GM21526 (cell line): ENCODE measurements around the gene SCGB1C2.

Experiments
- ATAC-seq: cut with Tn5 transposase; IDR thresholded peaks from one replicate; pipeline ENCODE4 v1.9.1; 2021; ENCODE audit warnings: moderate library complexity; ENCODE audit not compliant: unreplicated experiment, low FRiP score

The SCGB1C2 gene

DNA sequence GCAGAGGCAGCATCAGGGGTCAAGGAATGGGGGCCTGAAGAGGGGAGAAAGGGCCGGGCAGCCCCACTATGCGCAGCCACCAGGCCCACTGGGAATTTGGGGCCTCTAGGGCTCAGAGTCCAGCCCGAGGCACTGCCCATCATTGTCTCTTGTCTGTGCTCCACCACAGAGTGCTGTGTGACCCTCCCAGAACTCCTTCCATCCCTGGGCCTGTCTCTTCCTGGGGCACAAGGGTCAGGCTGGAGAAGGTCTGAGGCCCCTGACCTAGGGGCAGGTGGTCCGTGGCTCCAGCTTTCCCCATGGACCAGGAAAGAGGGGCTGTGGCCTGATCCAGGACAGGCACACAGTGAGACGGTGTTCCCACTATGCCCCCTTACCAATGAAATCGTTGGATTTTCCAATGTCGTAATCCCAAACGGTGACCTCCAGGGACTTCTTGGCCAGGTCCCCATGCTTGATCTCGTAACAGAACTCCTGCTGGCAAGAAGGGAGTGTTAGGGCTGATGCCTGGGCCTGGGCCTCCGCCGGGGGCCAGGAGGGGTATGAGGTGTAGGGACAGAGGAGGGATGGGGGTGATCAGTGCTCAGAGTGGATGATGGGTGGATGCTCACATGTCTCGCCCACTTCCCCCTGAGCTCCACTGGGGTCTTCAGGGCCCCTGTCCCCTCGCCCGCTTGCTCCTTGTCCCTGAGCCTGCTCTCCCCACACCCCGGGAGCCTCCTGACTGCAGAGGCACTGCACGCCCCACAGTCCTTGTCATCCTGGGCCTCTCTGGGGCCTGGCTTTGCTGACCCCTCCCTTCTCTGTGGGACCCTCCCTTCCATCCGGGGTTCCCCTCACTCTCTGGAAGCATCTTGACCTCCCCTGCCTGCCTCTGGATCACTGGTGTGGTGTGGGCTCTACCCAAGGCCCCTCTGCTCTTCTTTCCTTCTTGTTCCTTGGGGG is 10.7 kb downstream of the SCGB1C2 start:
- no peak for ATAC-seq

GRCh38 chr17:148757-149156 is 11.4 kb downstream of the SCGB1C2 start:
- ATAC-seq, result no peak

GRCh38 chr17:149231-149630 is 11.9 kb downstream of the SCGB1C2 start:
- ATAC-seq, result no peak

DNA sequence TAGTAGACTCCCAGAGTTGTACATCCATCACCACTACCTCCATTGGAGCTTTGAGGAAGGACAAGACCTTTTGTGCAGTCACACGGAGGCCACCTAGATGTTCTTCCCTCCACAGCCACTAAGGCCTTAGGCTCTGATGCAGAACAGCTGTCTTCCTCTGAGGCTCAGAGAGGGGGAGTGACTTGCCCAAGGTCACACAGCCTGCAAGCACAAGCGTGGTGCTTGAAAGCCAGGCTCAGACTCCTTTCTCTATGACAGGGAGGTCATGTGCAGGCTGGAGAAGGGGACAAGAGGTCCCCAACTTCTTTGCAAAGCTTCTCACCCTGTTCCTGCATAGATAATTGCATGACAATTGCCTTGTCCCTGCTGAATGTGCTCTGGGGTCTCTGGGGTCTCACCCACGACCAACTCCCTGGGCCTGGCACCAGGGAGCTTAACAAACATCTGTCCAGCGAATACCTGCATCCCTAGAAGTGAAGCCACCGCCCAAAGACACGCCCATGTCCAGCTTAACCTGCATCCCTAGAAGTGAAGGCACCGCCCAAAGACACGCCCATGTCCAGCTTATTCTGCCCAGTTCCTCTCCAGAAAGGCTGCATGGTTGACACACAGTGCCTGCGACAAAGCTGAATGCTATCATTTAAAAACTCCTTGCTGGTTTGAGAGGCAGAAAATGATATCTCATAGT is 12.7 kb downstream of the SCGB1C2 start:
- ATAC-seq, result no peak

DNA sequence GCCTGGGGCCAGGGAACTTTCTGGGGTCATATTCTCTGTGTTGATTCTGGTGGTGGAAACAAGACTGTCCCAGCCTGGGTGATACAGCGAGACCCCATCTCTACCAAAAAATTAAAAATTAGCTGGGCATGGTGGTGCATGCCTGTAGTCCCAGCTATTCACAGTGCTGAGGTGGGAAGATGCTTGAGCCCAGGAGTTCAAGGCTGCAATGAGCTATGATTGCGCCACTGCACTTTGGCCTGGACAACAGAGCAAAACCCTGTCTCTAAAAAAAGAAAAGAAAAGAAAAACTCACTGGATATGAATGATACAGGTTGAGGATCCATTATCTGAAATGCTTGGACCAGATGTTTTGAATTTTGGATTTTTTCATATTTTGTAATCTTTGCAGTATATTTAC is 13.6 kb downstream of the SCGB1C2 start:
- ATAC-seq, result no peak

DNA sequence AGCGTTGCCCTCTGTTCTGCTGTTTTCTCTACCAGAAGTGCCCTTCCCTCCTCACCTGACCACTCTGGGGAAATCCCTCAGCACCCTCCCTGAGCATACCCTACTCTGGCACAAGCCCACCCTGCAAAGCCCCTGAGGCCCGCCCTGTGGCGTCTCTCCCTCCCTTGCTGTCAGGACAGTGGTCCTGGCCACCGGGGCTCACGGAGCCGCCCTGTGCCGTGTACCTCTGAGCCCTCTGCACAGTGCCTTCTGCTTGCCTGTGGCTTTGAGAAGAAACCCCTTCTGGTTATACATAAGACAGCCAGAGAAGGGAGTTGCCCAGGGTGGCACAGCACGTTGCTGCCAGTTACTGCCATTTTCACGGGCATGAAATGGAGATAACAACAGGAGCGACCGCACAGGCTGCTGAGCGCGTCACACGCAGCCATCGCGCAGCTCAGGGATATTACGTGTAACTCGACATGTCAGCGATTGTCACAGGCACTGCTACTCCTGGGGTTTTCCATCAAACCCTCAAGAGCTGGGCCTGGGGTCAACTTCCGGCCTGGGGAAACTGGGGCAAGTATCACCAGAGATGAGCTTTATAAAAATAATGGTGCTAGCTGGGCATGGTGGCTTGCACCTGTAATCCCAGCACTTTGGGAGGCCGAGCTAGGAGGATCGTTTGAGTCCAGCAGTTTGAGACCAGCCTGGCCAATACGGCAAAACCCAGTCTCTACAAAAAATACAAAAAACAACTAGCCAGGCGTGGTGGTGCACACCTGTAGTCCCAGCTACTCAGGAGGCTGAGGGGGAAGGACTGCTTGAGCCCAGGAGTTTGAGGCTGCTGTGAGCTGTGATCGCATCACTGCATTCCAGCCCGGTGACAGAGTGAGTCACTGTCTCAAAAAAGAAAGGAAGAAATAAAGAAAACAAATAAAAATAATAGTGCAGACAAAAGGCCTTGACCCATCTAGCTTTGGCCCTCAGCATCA is 14.8 kb downstream of the SCGB1C2 start:
- ATAC-seq, result no peak

DNA sequence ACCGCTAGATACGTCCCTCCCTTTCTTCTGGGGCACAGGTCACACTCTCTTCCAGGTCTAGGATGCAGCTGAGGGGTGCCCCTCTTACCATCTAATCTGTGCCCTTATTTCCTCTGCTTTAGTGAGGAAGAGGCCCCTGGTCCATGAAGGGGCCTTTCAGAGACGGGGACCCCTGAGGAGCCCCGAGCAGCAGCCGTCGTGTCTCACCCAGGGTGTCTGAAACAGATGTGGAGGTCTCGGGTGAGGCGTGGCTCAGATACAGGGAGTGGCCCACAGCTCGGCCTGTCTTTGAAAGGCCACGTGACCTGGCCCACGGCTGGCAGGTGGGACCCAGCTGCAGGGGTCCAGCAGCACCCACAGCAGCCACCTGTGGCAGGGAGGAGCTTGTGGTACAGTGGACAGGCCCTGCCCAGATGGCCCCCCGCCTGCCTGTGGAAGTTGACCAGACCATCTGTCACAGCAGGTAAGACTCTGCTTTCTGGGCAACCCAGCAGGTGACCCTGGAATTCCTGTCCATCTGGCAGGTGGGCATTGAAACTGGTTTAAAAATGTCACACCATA is 15.6 kb downstream of the SCGB1C2 start:
- ATAC-seq, result no peak

DNA sequence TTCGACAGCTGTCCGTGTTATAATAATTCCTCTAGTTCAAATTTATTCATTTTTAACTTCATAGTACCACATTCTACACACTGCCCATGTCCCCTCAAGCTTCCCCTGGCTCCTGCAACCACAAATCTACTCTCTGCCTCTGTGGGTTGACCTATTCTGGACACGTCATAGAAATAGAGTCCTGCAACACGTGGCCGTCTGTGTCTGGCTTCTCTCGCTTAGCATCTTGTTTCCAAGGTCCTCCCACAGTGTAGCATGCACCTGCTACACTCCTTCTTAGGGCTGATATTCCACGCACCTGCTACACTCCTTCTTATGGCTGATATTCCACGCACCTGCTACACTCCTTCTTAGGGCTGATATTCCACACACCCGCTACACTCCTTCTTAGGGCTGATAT is 16.5 kb downstream of the SCGB1C2 start:
- no peak for ATAC-seq

DNA sequence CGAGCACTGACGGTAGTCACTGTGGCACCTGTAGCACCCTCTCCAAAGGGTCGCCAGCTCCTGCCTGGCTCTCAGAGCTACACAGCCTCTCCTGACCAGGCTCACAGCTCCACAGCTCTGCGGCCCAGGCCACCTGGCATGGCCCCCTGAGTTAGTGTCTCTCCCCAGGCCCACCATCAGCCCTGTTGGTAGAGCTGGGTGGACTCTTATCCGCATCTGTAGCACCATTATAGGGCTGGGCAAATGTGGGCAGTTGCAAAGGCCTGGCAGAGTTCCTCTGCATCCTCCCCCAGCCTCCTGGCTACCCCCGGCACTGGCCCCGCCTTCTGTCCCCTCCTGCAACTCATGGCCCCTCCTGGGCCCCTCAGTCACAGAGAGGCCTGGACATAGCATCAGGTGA is 18.2 kb downstream of the SCGB1C2 start:
- no peak for ATAC-seq

DNA sequence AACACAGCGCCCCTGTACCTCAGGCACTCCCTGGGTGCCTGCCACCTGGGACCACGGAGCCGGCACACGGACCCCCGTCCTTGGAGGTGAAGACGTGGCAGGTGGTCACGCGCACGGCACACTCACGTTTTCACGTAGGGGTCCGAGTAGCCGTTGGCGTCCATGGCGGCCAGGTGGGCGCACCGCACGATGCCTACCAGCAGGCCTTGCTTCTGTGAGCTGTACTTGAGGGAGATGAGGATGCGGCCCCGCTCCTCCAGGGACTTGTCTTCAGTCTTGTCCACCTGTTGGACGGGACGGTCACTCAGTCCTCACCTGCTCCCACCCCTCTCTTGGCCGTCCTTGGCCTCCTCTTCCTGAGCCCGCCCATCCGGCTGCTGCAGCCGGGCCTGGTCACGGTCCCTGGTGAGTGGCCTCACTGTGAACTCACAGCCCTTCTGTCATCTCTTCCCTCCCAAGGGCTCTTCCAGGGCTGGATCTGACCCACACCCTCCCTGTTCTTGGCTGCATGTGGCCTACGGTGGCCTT is 18.8 kb downstream of the SCGB1C2 start:
- no peak for ATAC-seq

- ATAC-seq, result no peak
Observed at GRCh38 chr17:156946-157345, 19.6 kb downstream of the SCGB1C2 start.

GRCh38 chr17:157901-158300 is 20.5 kb downstream of the SCGB1C2 start:
- no peak for ATAC-seq

GRCh38 chr17:158379-158778 is 21.0 kb downstream of the SCGB1C2 start:
- ATAC-seq, result no peak

GRCh38 chr17:159609-160008 is 22.2 kb downstream of the SCGB1C2 start:
- no peak for ATAC-seq

- no peak for ATAC-seq
Observed at GRCh38 chr17:160336-160735, 23.0 kb downstream of the SCGB1C2 start.

- no peak for ATAC-seq
Observed at GRCh38 chr17:161481-161880, 24.1 kb downstream of the SCGB1C2 start.

DNA sequence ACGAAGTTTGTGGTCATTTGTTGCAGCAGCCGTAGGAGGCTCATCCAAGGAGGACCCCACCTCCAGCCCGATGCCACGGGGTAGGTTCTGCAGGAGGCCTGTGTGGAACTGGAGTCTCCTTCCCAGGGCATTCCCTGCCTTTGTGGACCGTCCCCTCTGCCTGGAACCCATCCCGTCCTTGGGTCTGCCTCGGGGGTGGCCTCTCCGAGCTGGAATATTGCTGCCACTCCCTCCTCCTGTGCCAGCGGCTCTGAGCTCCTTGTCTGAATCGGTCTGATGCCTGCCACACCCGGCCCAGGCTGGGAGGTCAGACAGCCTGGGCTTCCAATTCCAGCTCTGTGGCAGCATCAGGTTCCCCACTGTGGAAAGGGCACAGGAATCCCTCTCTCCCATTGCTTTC is 25.3 kb downstream of the SCGB1C2 start:
- no peak for ATAC-seq

GRCh38 chr17:163514-164098 is 26.2 kb downstream of the SCGB1C2 start:
- ATAC-seq, result no peak

DNA sequence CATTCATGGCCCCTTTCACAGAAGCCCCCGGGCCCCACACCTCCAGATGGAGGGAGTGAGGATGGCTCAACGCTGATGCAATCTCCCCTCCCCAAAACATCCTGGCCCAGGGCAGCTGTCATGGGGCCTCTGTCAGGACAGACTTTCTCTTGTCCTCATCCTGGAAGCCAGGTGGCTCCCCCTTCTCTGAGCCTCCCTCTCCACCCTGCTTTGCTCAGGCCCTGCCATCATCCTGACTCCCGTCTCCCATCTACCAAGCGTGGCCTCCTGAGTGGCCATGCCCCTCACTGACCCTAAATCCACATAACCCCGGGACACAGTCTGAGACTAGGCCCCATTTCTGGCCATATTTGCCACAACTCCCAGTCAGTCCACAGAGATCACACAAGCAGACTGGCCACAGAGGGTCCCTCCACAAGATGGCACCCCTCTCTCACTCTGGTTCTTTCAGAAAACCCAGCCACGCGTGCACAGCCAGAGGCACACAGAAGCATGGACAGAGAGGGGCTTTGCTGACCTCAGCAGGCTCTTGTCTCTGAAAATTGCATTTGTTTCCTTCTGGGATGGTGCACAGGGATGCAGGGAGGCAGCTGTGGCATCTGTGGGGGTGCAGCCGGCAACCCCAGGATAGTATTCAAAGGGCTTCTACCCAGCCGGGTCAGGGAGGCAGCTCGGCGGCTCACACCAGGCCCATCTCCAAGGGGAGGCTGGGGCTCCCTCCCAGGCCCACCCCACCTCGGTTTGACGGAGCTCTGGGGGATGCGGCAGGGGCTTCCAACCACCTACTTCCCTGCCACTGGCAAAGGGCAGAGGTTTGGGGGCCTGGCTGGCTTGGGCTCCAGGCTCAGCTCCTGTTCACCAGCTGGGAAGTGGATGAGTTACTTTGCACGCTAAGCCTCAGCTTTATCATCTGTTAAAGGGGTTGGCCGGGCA is 27.2 kb downstream of the SCGB1C2 start:
- no peak for ATAC-seq
